ENCODE results near the gene MAML2.

- TF ChIP-seq, protein P1, sequence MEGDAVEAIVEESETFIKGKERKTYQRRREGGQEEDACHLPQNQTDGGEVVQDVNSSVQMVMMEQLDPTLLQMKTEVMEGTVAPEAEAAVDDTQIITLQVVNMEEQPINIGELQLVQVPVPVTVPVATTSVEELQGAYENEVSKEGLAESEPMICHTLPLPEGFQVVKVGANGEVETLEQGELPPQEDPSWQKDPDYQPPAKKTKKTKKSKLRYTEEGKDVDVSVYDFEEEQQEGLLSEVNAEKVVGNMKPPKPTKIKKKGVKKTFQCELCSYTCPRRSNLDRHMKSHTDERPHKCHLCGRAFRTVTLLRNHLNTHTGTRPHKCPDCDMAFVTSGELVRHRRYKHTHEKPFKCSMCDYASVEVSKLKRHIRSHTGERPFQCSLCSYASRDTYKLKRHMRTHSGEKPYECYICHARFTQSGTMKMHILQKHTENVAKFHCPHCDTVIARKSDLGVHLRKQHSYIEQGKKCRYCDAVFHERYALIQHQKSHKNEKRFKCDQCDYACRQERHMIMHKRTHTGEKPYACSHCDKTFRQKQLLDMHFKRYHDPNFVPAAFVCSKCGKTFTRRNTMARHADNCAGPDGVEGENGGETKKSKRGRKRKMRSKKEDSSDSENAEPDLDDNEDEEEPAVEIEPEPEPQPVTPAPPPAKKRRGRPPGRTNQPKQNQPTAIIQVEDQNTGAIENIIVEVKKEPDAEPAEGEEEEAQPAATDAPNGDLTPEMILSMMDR (IDR thresholded peaks at IDR 0.05) = no peak
- TF ChIP-seq POLR2A (IDR thresholded peaks at IDR 0.05) = no peak
These were observed 337.0 kb downstream of the MAML2 start for GRCh38 chr11:96006037-96006436.
